Measurements from ENCODE around the gene PLA2G6. TPM values are rescaled to one million over a fixed set of nuclear protein-coding genes. Genes with fewer than 3 reads are reported as not detected.

PLA2G6 gene
- total and polyA plus RNA-seq, 2 of the 8 experiments (the other 6 are each of a cell fraction or from before 2014, with no cell fraction given) = 13.2 to 21.0 TPM

DNA sequence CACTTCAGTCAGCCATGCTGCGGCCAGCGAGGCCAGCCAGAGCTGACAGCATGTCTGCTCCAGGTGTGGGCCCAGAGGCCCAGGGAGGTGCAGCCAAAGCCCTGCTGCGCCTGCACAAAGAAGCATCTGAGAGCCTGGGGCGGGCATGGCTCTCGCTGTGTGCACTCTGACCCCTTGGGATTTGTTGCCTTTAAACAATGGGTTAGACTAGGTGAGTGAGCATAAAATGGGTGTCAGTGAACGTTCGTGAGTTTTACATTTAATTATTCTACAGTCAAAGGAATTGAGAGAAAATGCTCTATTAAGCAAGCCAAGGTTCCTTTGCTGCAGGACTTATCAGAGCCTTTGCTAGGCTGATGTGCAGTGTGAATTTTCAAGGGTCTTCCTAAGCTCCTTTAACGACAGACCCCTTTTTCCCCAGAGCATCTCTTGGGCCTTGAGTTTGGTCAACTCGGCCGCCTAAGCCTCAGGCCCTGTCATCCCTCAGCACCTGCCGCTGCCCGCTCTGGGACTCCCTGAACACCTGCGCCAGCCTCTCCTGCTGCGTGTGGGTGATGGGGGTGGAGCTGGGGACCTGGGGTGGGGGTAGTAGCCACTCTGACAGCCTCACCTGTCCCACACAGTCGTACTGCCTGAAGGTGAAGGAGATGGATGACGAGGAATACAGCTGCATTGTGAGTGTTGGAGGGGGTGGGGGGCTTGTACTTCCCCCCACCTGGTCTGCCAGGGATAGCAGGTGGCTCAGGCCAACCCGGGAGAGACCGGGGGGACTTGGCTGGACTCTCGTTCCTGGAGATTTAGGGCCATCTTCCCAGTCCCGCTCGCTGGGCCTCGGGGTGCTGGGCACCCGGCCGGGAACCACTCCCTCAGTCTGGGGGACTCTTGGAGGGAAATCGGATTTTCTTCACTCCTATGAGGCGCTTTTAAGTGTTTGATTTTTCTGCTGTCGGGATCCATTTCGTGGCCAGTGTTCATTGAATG lies 108.2 kb downstream of the PLA2G6 start (continued):
- TF ChIP-seq, protein P1, sequence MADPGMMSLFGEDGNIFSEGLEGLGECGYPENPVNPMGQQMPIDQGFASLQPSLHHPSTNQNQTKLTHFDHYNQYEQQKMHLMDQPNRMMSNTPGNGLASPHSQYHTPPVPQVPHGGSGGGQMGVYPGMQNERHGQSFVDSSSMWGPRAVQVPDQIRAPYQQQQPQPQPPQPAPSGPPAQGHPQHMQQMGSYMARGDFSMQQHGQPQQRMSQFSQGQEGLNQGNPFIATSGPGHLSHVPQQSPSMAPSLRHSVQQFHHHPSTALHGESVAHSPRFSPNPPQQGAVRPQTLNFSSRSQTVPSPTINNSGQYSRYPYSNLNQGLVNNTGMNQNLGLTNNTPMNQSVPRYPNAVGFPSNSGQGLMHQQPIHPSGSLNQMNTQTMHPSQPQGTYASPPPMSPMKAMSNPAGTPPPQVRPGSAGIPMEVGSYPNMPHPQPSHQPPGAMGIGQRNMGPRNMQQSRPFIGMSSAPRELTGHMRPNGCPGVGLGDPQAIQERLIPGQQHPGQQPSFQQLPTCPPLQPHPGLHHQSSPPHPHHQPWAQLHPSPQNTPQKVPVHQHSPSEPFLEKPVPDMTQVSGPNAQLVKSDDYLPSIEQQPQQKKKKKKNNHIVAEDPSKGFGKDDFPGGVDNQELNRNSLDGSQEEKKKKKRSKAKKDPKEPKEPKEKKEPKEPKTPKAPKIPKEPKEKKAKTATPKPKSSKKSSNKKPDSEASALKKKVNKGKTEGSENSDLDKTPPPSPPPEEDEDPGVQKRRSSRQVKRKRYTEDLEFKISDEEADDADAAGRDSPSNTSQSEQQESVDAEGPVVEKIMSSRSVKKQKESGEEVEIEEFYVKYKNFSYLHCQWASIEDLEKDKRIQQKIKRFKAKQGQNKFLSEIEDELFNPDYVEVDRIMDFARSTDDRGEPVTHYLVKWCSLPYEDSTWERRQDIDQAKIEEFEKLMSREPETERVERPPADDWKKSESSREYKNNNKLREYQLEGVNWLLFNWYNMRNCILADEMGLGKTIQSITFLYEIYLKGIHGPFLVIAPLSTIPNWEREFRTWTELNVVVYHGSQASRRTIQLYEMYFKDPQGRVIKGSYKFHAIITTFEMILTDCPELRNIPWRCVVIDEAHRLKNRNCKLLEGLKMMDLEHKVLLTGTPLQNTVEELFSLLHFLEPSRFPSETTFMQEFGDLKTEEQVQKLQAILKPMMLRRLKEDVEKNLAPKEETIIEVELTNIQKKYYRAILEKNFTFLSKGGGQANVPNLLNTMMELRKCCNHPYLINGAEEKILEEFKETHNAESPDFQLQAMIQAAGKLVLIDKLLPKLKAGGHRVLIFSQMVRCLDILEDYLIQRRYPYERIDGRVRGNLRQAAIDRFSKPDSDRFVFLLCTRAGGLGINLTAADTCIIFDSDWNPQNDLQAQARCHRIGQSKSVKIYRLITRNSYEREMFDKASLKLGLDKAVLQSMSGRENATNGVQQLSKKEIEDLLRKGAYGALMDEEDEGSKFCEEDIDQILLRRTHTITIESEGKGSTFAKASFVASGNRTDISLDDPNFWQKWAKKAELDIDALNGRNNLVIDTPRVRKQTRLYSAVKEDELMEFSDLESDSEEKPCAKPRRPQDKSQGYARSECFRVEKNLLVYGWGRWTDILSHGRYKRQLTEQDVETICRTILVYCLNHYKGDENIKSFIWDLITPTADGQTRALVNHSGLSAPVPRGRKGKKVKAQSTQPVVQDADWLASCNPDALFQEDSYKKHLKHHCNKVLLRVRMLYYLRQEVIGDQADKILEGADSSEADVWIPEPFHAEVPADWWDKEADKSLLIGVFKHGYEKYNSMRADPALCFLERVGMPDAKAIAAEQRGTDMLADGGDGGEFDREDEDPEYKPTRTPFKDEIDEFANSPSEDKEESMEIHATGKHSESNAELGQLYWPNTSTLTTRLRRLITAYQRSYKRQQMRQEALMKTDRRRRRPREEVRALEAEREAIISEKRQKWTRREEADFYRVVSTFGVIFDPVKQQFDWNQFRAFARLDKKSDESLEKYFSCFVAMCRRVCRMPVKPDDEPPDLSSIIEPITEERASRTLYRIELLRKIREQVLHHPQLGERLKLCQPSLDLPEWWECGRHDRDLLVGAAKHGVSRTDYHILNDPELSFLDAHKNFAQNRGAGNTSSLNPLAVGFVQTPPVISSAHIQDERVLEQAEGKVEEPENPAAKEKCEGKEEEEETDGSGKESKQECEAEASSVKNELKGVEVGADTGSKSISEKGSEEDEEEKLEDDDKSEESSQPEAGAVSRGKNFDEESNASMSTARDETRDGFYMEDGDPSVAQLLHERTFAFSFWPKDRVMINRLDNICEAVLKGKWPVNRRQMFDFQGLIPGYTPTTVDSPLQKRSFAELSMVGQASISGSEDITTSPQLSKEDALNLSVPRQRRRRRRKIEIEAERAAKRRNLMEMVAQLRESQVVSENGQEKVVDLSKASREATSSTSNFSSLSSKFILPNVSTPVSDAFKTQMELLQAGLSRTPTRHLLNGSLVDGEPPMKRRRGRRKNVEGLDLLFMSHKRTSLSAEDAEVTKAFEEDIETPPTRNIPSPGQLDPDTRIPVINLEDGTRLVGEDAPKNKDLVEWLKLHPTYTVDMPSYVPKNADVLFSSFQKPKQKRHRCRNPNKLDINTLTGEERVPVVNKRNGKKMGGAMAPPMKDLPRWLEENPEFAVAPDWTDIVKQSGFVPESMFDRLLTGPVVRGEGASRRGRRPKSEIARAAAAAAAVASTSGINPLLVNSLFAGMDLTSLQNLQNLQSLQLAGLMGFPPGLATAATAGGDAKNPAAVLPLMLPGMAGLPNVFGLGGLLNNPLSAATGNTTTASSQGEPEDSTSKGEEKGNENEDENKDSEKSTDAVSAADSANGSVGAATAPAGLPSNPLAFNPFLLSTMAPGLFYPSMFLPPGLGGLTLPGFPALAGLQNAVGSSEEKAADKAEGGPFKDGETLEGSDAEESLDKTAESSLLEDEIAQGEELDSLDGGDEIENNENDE (IDR thresholded peaks at IDR 0.05; ENCODE audit: insufficient replicate concordance, low read length) = no peak
- TF ChIP-seq BRCA1 (IDR thresholded peaks at IDR 0.05; ENCODE audit: low read depth, low read length) (no peak), SAP30 (IDR thresholded peaks at IDR 0.05; ENCODE audit: insufficient read depth, insufficient replicate concordance, low read length) (no peak)
- TF ChIP-seq, protein P2, sequence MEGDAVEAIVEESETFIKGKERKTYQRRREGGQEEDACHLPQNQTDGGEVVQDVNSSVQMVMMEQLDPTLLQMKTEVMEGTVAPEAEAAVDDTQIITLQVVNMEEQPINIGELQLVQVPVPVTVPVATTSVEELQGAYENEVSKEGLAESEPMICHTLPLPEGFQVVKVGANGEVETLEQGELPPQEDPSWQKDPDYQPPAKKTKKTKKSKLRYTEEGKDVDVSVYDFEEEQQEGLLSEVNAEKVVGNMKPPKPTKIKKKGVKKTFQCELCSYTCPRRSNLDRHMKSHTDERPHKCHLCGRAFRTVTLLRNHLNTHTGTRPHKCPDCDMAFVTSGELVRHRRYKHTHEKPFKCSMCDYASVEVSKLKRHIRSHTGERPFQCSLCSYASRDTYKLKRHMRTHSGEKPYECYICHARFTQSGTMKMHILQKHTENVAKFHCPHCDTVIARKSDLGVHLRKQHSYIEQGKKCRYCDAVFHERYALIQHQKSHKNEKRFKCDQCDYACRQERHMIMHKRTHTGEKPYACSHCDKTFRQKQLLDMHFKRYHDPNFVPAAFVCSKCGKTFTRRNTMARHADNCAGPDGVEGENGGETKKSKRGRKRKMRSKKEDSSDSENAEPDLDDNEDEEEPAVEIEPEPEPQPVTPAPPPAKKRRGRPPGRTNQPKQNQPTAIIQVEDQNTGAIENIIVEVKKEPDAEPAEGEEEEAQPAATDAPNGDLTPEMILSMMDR (IDR thresholded peaks at IDR 0.05; ENCODE audit: control extremely low read depth in 1 of 3, insufficient read depth in 1 of 3, low read depth in 1 of 3, low read length in 3 of 3) = no peak
